GM12891 (cell line): ENCODE results near the gene UQCC2.

Experiments
- PAX5 ChIP-seq: IDR thresholded peaks from 2 replicates; pipeline ENCODE4 v1.6.1; 2011; ENCODE audit warnings: low read length, moderate library complexity, mild to moderate bottlenecking; ENCODE audit not compliant: insufficient read depth, severe bottlenecking
- POLR2A ChIP-seq: IDR thresholded peaks from 2 replicates; pipeline ENCODE4 v1.6.1; 2011; ENCODE audit warnings: low read depth, low read length, control low read depth
- POLR2AphosphoS5 ChIP-seq: IDR thresholded peaks from 2 replicates; pipeline ENCODE4 v1.6.1; 2011; ENCODE audit warnings: low read depth, low read length, control low read depth
- POU2F2 ChIP-seq: IDR thresholded peaks from 2 replicates; pipeline ENCODE4 v1.6.1; 2011; ENCODE audit warnings: low read depth, mild to moderate bottlenecking, control low read depth, low read length, moderate library complexity
- SPI1 ChIP-seq: IDR thresholded peaks from 2 replicates; pipeline ENCODE4 v1.6.1; 2011; ENCODE audit warnings: low read depth, low read length, control low read depth
- TAF1 ChIP-seq: IDR thresholded peaks from 2 replicates; pipeline ENCODE4 v1.6.1; 2011; ENCODE audit warnings: low read depth, low read length, control low read depth

- no peak for TF ChIP-seq POLR2A
- no peak for TF ChIP-seq POLR2AphosphoS5
- 0 out of 2 replicates have a peak, but pooled peaks have one; percentile 7 for TF ChIP-seq SPI1
- TF ChIP-seq TAF1, result no peak
- no peak for TF ChIP-seq POU2F2
- TF ChIP-seq PAX5, result no peak
Observed at GRCh38 chr6:33718713-33719112, 7.2 kb upstream of the UQCC2 start.
